Measurements from ENCODE around the gene MARS1.
"Not testable (repeated sequence)": the region's sequence is repeated elsewhere in the genome, so short reads cannot be mapped to it uniquely, and the experiment has no call there.

The MARS1 gene

GRCh38 chr12:57502311-57502969 lies 14.6 kb downstream of the MARS1 start:
- not testable (repeated sequence) for ATAC-seq (ENCODE audit: low read depth); H3K9me3 Mint-ChIP-seq; H3K4me1 Mint-ChIP-seq; DNase-seq (ENCODE audit: low spot score in 2 of 2); H3K27me3 Mint-ChIP-seq; H3K4me3 Mint-ChIP-seq
- Mint-ChIP-seq H3K36me3 (peaks cover 31% of the 10 kb centered on the region), H3K27ac (peak overlapping the region; percentile 58)

GRCh38 chr12:57506541-57506940 lies 18.7 kb downstream of the MARS1 start:
- not testable (repeated sequence) for H3K4me3 Mint-ChIP-seq; H3K4me1 Mint-ChIP-seq; H3K9me3 Mint-ChIP-seq; ATAC-seq (ENCODE audit: low read depth); H3K27ac Mint-ChIP-seq; DNase-seq (ENCODE audit: low spot score in 2 of 2); H3K27me3 Mint-ChIP-seq
- H3K36me3 Mint-ChIP-seq, result peaks cover 16% of the 10 kb centered on the region

- not testable (repeated sequence) for H3K4me1 Mint-ChIP-seq
- peaks cover 20% of the 10 kb centered on the region for H3K36me3 Mint-ChIP-seq
Measured at GRCh38 chr12:57507796-57508195, 19.9 kb downstream of the MARS1 start.

GRCh38 chr12:57511161-57511560 lies 23.3 kb downstream of the MARS1 start:
- Mint-ChIP-seq H3K27ac (no peak overlapping the region), H3K9me3 (no peaks in the 10 kb centered on the region), H3K4me3 (no peak overlapping the region), H3K36me3 (peaks cover 30% of the 10 kb centered on the region), H3K27me3 (no peaks in the 10 kb centered on the region), H3K4me1 (peaks cover 2% of the 10 kb centered on the region)
- no peak for DNase-seq (ENCODE audit: low spot score in 2 of 2)
- ATAC-seq (ENCODE audit: low read depth), result no peak

More at GRCh38 chr12:57507796-57508195, 19.9 kb downstream of the MARS1 start:
- H3K27ac Mint-ChIP-seq; H3K27me3 Mint-ChIP-seq; ATAC-seq (ENCODE audit: low read depth); H3K9me3 Mint-ChIP-seq; DNase-seq (ENCODE audit: low spot score in 2 of 2); H3K4me3 Mint-ChIP-seq: not testable (repeated sequence)

- Mint-ChIP-seq H3K36me3 (peaks cover 31% of the 10 kb centered on the region), H3K27ac (peak overlapping the region; percentile 24)
- ATAC-seq (ENCODE audit: low read depth), result no peak
Measured at GRCh38 chr12:57511588-57512325, 23.9 kb downstream of the MARS1 start.

GRCh38 chr12:57512665-57513064 lies 24.8 kb downstream of the MARS1 start:
- Mint-ChIP-seq H3K27me3 (no peaks in the 10 kb centered on the region), H3K27ac (peak overlapping the region; percentile 40), H3K36me3 (peaks cover 37% of the 10 kb centered on the region), H3K4me3 (no peak overlapping the region), H3K4me1 (peaks cover 4% of the 10 kb centered on the region), H3K9me3 (no peaks in the 10 kb centered on the region)
- DNase-seq (ENCODE audit: low spot score in 2 of 2) (no peak), ATAC-seq (ENCODE audit: low read depth) (no peak)

More at GRCh38 chr12:57511588-57512325, 23.9 kb downstream of the MARS1 start:
- H3K27me3 Mint-ChIP-seq, result no peaks in the 10 kb centered on the region
- DNase-seq (ENCODE audit: low spot score in 2 of 2), result no peak
- H3K4me1 Mint-ChIP-seq, result peaks cover 2% of the 10 kb centered on the region
- H3K9me3 Mint-ChIP-seq, result no peaks in the 10 kb centered on the region
- H3K4me3 Mint-ChIP-seq, result no peak overlapping the region

- no peak for ATAC-seq (ENCODE audit: low read depth)
- Mint-ChIP-seq H3K4me1 (peaks cover 8% of the 10 kb centered on the region), H3K36me3 (peaks cover 38% of the 10 kb centered on the region), H3K4me3 (no peak overlapping the region), H3K9me3 (no peaks in the 10 kb centered on the region), H3K27me3 (no peaks in the 10 kb centered on the region), H3K27ac (peak overlapping the region; percentile 40)
- DNase-seq (ENCODE audit: low spot score in 2 of 2), result no peak
Measured at GRCh38 chr12:57513266-57513665, 25.4 kb downstream of the MARS1 start.

GRCh38 chr12:57513677-57514076 lies 25.8 kb downstream of the MARS1 start:
- Mint-ChIP-seq H3K36me3 (peaks cover 41% of the 10 kb centered on the region), H3K4me1 (peaks cover 11% of the 10 kb centered on the region)
- H3K4me3 Mint-ChIP-seq; H3K9me3 Mint-ChIP-seq; H3K27ac Mint-ChIP-seq; H3K27me3 Mint-ChIP-seq; DNase-seq (ENCODE audit: low spot score in 2 of 2); ATAC-seq (ENCODE audit: low read depth): not testable (repeated sequence)

- not testable (repeated sequence) for H3K27me3 Mint-ChIP-seq; H3K9me3 Mint-ChIP-seq; H3K27ac Mint-ChIP-seq; ATAC-seq (ENCODE audit: low read depth); DNase-seq (ENCODE audit: low spot score in 2 of 2); H3K4me3 Mint-ChIP-seq
- peaks cover 16% of the 10 kb centered on the region for H3K4me1 Mint-ChIP-seq
- peaks cover 43% of the 10 kb centered on the region for H3K36me3 Mint-ChIP-seq
Measured at GRCh38 chr12:57514246-57514645, 26.4 kb downstream of the MARS1 start.

GRCh38 chr12:57514720-57515407 lies 27.0 kb downstream of the MARS1 start:
- H3K4me1 Mint-ChIP-seq, result peaks cover 19% of the 10 kb centered on the region
- DNase-seq (ENCODE audit: low spot score in 2 of 2) (no peak), ATAC-seq (ENCODE audit: low read depth) (no peak)
- no peak overlapping the region for H3K27ac Mint-ChIP-seq
- peaks cover 41% of the 10 kb centered on the region for H3K36me3 Mint-ChIP-seq
- no peaks in the 10 kb centered on the region for H3K9me3 Mint-ChIP-seq
- H3K4me3 Mint-ChIP-seq, result no peak overlapping the region
- H3K27me3 Mint-ChIP-seq, result no peaks in the 10 kb centered on the region

- H3K9me3 Mint-ChIP-seq, result no peaks in the 10 kb centered on the region
- DNase-seq (ENCODE audit: low spot score in 2 of 2), result no peak
- no peak overlapping the region for H3K27ac Mint-ChIP-seq
- H3K4me1 Mint-ChIP-seq, result peaks cover 19% of the 10 kb centered on the region
- H3K27me3 Mint-ChIP-seq, result no peaks in the 10 kb centered on the region
- H3K4me3 Mint-ChIP-seq, result no peak overlapping the region
- no peak for ATAC-seq (ENCODE audit: low read depth)
- H3K36me3 Mint-ChIP-seq, result peaks cover 41% of the 10 kb centered on the region
Measured at GRCh38 chr12:57515408-57515933, 27.6 kb downstream of the MARS1 start.

GRCh38 chr12:57515934-57516541 lies 28.2 kb downstream of the MARS1 start:
- no peak for ATAC-seq (ENCODE audit: low read depth)
- no peaks in the 10 kb centered on the region for H3K9me3 Mint-ChIP-seq
- H3K27me3 Mint-ChIP-seq, result no peaks in the 10 kb centered on the region
- DNase-seq (ENCODE audit: low spot score in 2 of 2), result no peak
- H3K4me1 Mint-ChIP-seq, result peaks cover 19% of the 10 kb centered on the region
- no peak overlapping the region for H3K27ac Mint-ChIP-seq
- H3K4me3 Mint-ChIP-seq, result no peak overlapping the region
- H3K36me3 Mint-ChIP-seq, result peaks cover 41% of the 10 kb centered on the region

GRCh38 chr12:57516617-57517153 lies 28.8 kb downstream of the MARS1 start:
- H3K4me3 Mint-ChIP-seq, result no peak overlapping the region
- DNase-seq (ENCODE audit: low spot score in 2 of 2) (no peak), ATAC-seq (ENCODE audit: low read depth) (no peak)
- no peaks in the 10 kb centered on the region for H3K27me3 Mint-ChIP-seq
- no peaks in the 10 kb centered on the region for H3K9me3 Mint-ChIP-seq
- peak overlapping the region; percentile 83 for H3K27ac Mint-ChIP-seq
- H3K36me3 Mint-ChIP-seq, result peaks cover 41% of the 10 kb centered on the region
- peaks cover 22% of the 10 kb centered on the region for H3K4me1 Mint-ChIP-seq
